K562 (cell line): ENCODE measurements around the gene COL5A1.

Experiments used
- CTCF ChIP-seq, 3 experiments: IDR thresholded peaks in 2 of 3; conservative IDR thresholded peaks in 1 of 3; 2 replicates each; pipeline ENCODE4 v1.5.1; 2011 to 2012; ENCODE audit warnings: low read length in 3 of 3, mild to moderate bottlenecking in 3 of 3, control low read depth in 2 of 3, improper control_type of control experiment in 1 of 3, inconsistent platforms in 1 of 3, low read depth in 1 of 3, mixed read lengths in 1 of 3, moderate library complexity in 1 of 3; ENCODE audit not compliant: insufficient read depth in 2 of 3
- EZH2 ChIP-seq: IDR thresholded peaks from 2 replicates; pipeline ENCODE4 v1.6.1; 2012; ENCODE audit warnings: low read depth, mild to moderate bottlenecking, inconsistent platforms, low read length, borderline replicate concordance
- GABPA ChIP-seq: fragments of 200-800 bp; sonication (Bioruptor generic); conservative IDR thresholded peaks from 2 replicates; pipeline ENCODE4 v1.6.1; 2016; ENCODE audit warnings: low read depth, missing genetic modification characterization, missing compliant biosample characterization
- IRF9 ChIP-seq: fragments of 450-650 bp; IDR thresholded peaks from 2 replicates; pipeline ENCODE4 v1.6.1; 2016; ENCODE audit warnings: missing biosample characterization, missing genetic modification characterization
- MAX ChIP-seq: sonication (generic); formaldehyde crosslinking; IDR thresholded peaks from 2 replicates; pipeline ENCODE4 v1.9.0; 2022; ENCODE audit warnings: mild to moderate bottlenecking, missing genetic modification reagents
- RBFOX2 ChIP-seq: fragments of 200-400 bp; formaldehyde crosslinking; IDR thresholded peaks from 2 replicates; pipeline ENCODE4 v1.6.1; 2017; ENCODE audit warnings: low read depth, mild to moderate bottlenecking, low read length, moderate library complexity
- SP1 ChIP-seq: sonication (generic); formaldehyde crosslinking; IDR thresholded peaks from 2 replicates; pipeline ENCODE4 v1.8.1; 2022; ENCODE audit warnings: mild to moderate bottlenecking, missing genetic modification reagents
- TCF7L2 ChIP-seq: fragments of 150-350 bp; IDR thresholded peaks from 2 replicates; pipeline ENCODE4 v1.6.1; 2016; ENCODE audit warnings: low read depth, mild to moderate bottlenecking, low read length, moderate library complexity
- THRA ChIP-seq: fragments of 450-650 bp; IDR thresholded peaks from 2 replicates; pipeline ENCODE4 v1.6.1; 2017; ENCODE audit warnings: mild to moderate bottlenecking, moderate library complexity
- ZBTB34 ChIP-seq: fragments of 250-450 bp; sonication (Bioruptor Pico); IDR thresholded peaks from 2 replicates; pipeline ENCODE4 v1.8.0; 2021; ENCODE audit warnings: mild to moderate bottlenecking, moderate library complexity
- ZKSCAN1 ChIP-seq: fragments of 150-350 bp; IDR thresholded peaks from 2 replicates; pipeline ENCODE4 v1.6.1; 2016; ENCODE audit warnings: low read depth, low read length
- ZNF143 ChIP-seq: sonication (generic); formaldehyde crosslinking; IDR thresholded peaks from 2 replicates; pipeline ENCODE4 v1.9.0; 2022; ENCODE audit warnings: mild to moderate bottlenecking, missing genetic modification reagents
- ZNF512 ChIP-seq: IDR thresholded peaks from 2 replicates; pipeline ENCODE4 v1.6.1; 2016; ENCODE audit warnings: missing genetic modification characterization, missing compliant biosample characterization

- TF ChIP-seq ZKSCAN1, result no peak
- TF ChIP-seq GABPA (tag), result no peak
- no peak for TF ChIP-seq SP1 (CRISPR knock-in tag)
- TF ChIP-seq ZNF143, result no peak
- TF ChIP-seq MAX (CRISPR knock-in tag), result no peak
- no peak for TF ChIP-seq TCF7L2
- TF ChIP-seq EZH2, result no peak
- no peak for TF ChIP-seq IRF9 (tag)
- no peak for TF ChIP-seq ZBTB34
- no peak for TF ChIP-seq RBFOX2
- no peak for TF ChIP-seq CTCF (IDR thresholded peaks at IDR 0.05 in 2 of 3, conservative IDR thresholded peaks at IDR 0.05 in 1 of 3; ENCODE audit: insufficient read depth in 2 of 3, low read depth in 1 of 3, low read length in 3 of 3)
- TF ChIP-seq ZNF512 (tag), result no peak
- TF ChIP-seq THRA, result no peak
Observed at GRCh38 chr9:134676361-134676760, 34.8 kb downstream of the COL5A1 start.
